Gastroesophageal sphincter (tissue), 3 donors: Measurements from ENCODE around the gene ZNRF3.

Source experiments
- CTCF ChIP-seq, 4 experiments: fragments of 200-600 bp in 2 of 4; fragments of 450-650 bp in 2 of 4; sonication (generic) in 1 of 4; IDR thresholded peaks; one replicate each; pipeline ENCODE4 v1.5.1; 2017 to 2019; ENCODE audit warnings: antibody characterized with exemption in 4 of 4, mild to moderate bottlenecking in 2 of 4, moderate library complexity in 2 of 4
- EP300 ChIP-seq: sonication (generic); formaldehyde crosslinking; IDR thresholded peaks from one replicate; pipeline ENCODE4 v1.6.1; 2017; ENCODE audit warnings: antibody characterized with exemption, mild to moderate bottlenecking
- POLR2A ChIP-seq, 2 donors: fragments of 450-650 bp; IDR thresholded peaks; one replicate each; pipeline ENCODE4 v1.6.1; 2017; ENCODE audit warnings: antibody characterized with exemption in 2 of 2, mild to moderate bottlenecking in 2 of 2, moderate library complexity in 1 of 2
- POLR2AphosphoS5 ChIP-seq: sonication (generic); formaldehyde crosslinking; IDR thresholded peaks from one replicate; pipeline ENCODE4 v1.6.1; 2017; ENCODE audit warnings: antibody characterized with exemption

GRCh38 chr22:29003552-29003951 lies 120.2 kb downstream of the ZNRF3 start:
- no peak for TF ChIP-seq CTCF (IDR thresholded peaks at IDR 0.05)
- TF ChIP-seq POLR2AphosphoS5: no peak
- TF ChIP-seq EP300: no peak
- no peak for TF ChIP-seq POLR2A (IDR thresholded peaks at IDR 0.05)
